KMS-11 (cell line): Measurements from ENCODE around the gene KIF12.

Experiments used
- H2AFZ ChIP-seq: fragments of 200-600 bp; sonication (generic); 2 replicates; pipeline ENCODE4 v1.6.1; 2016; ENCODE audit warnings: antibody characterized with exemption, mixed run types, low read depth
- H3K27ac ChIP-seq: fragments of 200-600 bp; sonication (generic); 2 replicates; pipeline ENCODE4 v1.6.1; 2016; ENCODE audit warnings: mild to moderate bottlenecking, mixed run types
- H3K27me3 ChIP-seq: fragments of 200-600 bp; sonication (generic); 2 replicates; pipeline ENCODE4 v1.6.1; 2017; ENCODE audit warnings: mild to moderate bottlenecking, low read depth, mixed run types, moderate library complexity; ENCODE audit not compliant: insufficient read depth
- H3K36me3 ChIP-seq: fragments of 200-600 bp; sonication (generic); 2 replicates; pipeline ENCODE4 v1.6.1; 2017; ENCODE audit warnings: mild to moderate bottlenecking, mixed run types; ENCODE audit not compliant: insufficient read depth
- H3K4me1 ChIP-seq: fragments of 200-600 bp; sonication (generic); 2 replicates; pipeline ENCODE4 v1.6.1; 2016; ENCODE audit warnings: mild to moderate bottlenecking, low read depth, mixed run types; ENCODE audit not compliant: poor library complexity, severe bottlenecking
- H3K4me2 ChIP-seq: fragments of 200-600 bp; sonication (generic); 2 replicates; pipeline ENCODE4 v1.7.0; 2016; ENCODE audit warnings: mild to moderate bottlenecking, mixed run types
- H3K4me3 ChIP-seq: fragments of 200-600 bp; sonication (generic); IDR thresholded peaks from 2 replicates; pipeline ENCODE4 v1.6.1; 2017; ENCODE audit warnings: low read depth, low read length, mixed read lengths; ENCODE audit not compliant: insufficient read depth
- H3K79me2 ChIP-seq: fragments of 200-600 bp; sonication (generic); 2 replicates; pipeline ENCODE4 v1.6.1; 2016; ENCODE audit warnings: low read depth, mixed run types; ENCODE audit not compliant: insufficient read depth
- H3K9ac ChIP-seq: fragments of 200-600 bp; sonication (generic); 2 replicates; pipeline ENCODE4 v1.6.1; 2016; ENCODE audit warnings: mild to moderate bottlenecking, mixed run types
- H4K20me1 ChIP-seq: fragments of 200-600 bp; sonication (generic); 2 replicates; pipeline ENCODE4 v1.6.1; 2016; ENCODE audit warnings: mild to moderate bottlenecking, mixed run types; ENCODE audit not compliant: insufficient read depth
- TF ChIP-seq, protein P1 (sequence below): fragments of 200-600 bp; sonication (generic); conservative IDR thresholded peaks from 2 replicates; pipeline ENCODE4 v1.6.1; 2017; ENCODE audit warnings: low read depth, mild to moderate bottlenecking, antibody characterized with exemption, low read length, moderate library complexity, mixed read lengths

The KIF12 gene

DNA sequence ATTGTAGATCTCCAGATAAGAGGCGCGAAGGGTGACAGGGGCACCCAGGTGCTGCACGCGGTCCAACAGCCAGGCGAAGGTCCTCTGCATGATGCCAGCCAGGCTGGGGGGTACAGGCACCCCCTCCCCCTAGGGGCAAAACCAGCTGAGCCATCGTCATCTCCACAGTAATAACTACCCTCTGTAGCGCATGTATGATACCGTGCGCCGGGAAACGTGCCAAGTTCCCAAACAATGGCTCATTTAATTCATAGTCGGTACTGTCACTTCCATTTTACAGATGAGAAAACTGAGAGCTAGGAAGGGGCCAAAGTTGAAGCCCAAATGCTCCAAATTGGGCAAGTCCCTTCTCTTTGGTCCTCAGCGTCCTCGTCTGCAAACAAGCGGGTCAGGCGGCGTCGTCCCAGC, 1.5 kb downstream of the KIF12 start:
- H3K27ac ChIP-seq: no peak overlapping the region
- H3K36me3 ChIP-seq: no peaks in the 10 kb centered on the region
- peak overlapping the region; percentile 39; the same call in 1 of the 2 replicates for H3K4me2 ChIP-seq
- TF ChIP-seq, protein P1, sequence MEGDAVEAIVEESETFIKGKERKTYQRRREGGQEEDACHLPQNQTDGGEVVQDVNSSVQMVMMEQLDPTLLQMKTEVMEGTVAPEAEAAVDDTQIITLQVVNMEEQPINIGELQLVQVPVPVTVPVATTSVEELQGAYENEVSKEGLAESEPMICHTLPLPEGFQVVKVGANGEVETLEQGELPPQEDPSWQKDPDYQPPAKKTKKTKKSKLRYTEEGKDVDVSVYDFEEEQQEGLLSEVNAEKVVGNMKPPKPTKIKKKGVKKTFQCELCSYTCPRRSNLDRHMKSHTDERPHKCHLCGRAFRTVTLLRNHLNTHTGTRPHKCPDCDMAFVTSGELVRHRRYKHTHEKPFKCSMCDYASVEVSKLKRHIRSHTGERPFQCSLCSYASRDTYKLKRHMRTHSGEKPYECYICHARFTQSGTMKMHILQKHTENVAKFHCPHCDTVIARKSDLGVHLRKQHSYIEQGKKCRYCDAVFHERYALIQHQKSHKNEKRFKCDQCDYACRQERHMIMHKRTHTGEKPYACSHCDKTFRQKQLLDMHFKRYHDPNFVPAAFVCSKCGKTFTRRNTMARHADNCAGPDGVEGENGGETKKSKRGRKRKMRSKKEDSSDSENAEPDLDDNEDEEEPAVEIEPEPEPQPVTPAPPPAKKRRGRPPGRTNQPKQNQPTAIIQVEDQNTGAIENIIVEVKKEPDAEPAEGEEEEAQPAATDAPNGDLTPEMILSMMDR: no peak
- no peaks in the 10 kb centered on the region for H3K27me3 ChIP-seq
- H4K20me1 ChIP-seq: no peaks in the 10 kb centered on the region
- H3K79me2 ChIP-seq: no peaks in the 10 kb centered on the region
- H3K4me3 ChIP-seq: no peak overlapping the region
- H3K4me1 ChIP-seq: no peaks in the 10 kb centered on the region
- no peak overlapping the region for H3K9ac ChIP-seq
- H2AFZ ChIP-seq: peak overlapping the region; percentile 69

DNA sequence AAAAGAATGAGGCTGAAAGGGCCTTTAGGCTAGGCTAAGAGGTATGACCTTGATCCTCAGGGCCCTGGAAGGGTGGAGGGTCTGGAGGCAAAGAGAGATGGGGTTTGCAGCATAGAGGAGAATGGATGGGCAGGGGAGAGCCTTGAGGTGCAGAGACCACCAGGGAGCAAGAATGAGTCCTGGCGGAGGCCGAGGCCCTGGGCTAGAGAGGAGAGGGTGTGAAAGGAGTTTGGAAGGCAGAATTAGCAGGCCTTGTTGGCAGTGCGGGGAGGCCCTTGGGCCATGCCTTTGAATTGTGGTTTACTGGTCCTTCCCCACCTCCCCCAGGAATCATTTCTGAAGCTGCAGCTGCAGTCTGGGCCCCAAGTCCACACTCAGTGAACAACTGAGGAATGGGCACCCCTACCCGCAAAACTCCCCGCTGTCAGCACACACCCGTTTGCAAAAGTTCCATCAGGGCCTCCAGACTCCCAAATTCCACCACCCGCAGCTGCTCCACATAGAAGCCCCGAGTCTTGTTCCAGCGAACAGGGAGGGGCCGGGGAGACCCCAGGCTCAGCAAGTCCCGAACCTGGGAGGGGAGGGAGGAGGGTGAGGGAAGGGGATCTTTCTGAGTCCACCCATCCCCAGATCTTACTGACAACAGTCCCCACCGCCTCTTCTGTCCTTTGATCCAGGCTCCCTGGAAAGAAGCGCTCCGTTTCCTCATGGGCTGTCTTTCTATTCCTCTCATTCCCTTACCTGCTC, 2.1 kb downstream of the KIF12 start:
- Histone ChIP-seq H2AFZ (no peak overlapping the region), H4K20me1 (no peaks in the 10 kb centered on the region), H3K79me2 (no peaks in the 10 kb centered on the region), H3K27ac (no peak overlapping the region), H3K9ac (no peak overlapping the region), H3K4me1 (no peaks in the 10 kb centered on the region), H3K27me3 (no peaks in the 10 kb centered on the region), H3K4me3 (no peak overlapping the region), H3K36me3 (no peaks in the 10 kb centered on the region), H3K4me2 (no peak overlapping the region)
- TF ChIP-seq, protein P1: no peak

DNA sequence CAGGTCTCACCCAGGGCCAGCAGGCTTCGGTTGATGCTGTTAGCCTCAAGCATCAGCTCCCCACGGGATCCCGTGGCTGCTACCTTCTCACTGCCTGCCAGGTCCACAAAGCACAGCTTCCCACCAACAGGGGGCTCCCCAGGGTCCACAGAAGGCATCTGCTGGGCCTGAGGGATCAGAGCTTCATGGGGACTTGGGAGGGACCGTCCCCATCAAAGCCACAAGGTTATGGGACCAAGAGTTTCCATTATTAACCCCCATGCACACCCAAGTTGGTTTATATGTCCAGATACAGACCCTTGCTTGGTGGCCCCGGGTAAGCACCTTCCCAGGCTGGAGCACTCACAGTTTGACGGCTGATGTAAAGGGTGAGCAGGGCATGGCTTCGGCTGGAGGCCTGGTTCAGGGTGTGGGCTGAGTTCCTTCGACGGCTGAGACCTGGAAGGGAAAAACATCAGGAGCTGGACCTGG, 3.0 kb downstream of the KIF12 start:
- Histone ChIP-seq H2AFZ (no peak overlapping the region), H3K27ac (no peak overlapping the region), H4K20me1 (no peaks in the 10 kb centered on the region), H3K79me2 (no peaks in the 10 kb centered on the region), H3K4me3 (no peak overlapping the region), H3K36me3 (no peaks in the 10 kb centered on the region), H3K4me2 (no peak overlapping the region), H3K27me3 (no peaks in the 10 kb centered on the region), H3K4me1 (no peaks in the 10 kb centered on the region), H3K9ac (no peak overlapping the region)
- TF ChIP-seq, protein P1: no peak

DNA sequence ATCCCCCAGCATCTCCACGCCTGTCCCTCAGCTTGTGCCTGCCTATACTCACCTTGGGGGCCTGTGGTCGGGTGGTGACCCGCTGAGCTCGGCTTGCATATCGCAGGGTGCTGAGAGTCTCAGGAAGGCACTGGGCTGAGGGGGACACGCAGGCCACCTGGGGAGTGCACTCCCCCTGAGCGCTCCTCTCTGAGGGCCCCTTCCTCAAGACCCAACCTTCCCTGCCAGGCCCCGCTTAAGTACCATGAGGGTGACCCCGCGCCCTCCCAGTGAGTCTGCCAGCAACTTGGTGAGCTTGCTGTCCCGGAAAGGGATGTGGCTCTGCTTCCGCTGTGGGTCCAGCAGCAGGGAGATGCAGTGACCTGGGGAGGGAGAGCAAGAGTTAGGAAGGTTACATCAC, 4.1 kb downstream of the KIF12 start:
- no peak overlapping the region for H3K9ac ChIP-seq

More for the DNA sequence above, 4.1 kb downstream of the KIF12 start:
- Histone ChIP-seq H3K27ac (no peak overlapping the region), H3K4me3 (no peak overlapping the region), H3K36me3 (no peaks in the 10 kb centered on the region), H3K27me3 (no peaks in the 10 kb centered on the region), H3K4me1 (no peaks in the 10 kb centered on the region), H3K79me2 (no peaks in the 10 kb centered on the region), H3K4me2 (no peak overlapping the region), H2AFZ (no peak overlapping the region), H4K20me1 (no peaks in the 10 kb centered on the region)
- TF ChIP-seq, protein P1: no peak
